HFF-Myc (cell line): Measurements from ENCODE around the gene KLHL29.

ENCODE experiments used
- DNase-seq: peaks from one replicate; pipeline ENCODE4 v3.0.0-alpha.2; 2011; ENCODE audit warnings: low read depth; ENCODE audit errors: extremely low read depth
- H3K4me3 ChIP-seq: replicated peaks from 2 replicates; pipeline ENCODE4 v1.5.1; 2011; ENCODE audit warnings: low read depth, mild to moderate bottlenecking, control low read depth, low read length
- CTCF ChIP-seq: IDR thresholded peaks from 2 replicates; pipeline ENCODE4 v1.5.1; 2012; ENCODE audit warnings: mild to moderate bottlenecking, low read depth, low read length, control low read depth; ENCODE audit errors: missing control alignments

Gene KLHL29

GRCh38 chr2:23616630-23617029, 231.7 kb downstream of the KLHL29 start:
- TF ChIP-seq CTCF, result no peak
- no peak overlapping the region for H3K4me3 ChIP-seq
- DNase-seq, result no peak

DNA sequence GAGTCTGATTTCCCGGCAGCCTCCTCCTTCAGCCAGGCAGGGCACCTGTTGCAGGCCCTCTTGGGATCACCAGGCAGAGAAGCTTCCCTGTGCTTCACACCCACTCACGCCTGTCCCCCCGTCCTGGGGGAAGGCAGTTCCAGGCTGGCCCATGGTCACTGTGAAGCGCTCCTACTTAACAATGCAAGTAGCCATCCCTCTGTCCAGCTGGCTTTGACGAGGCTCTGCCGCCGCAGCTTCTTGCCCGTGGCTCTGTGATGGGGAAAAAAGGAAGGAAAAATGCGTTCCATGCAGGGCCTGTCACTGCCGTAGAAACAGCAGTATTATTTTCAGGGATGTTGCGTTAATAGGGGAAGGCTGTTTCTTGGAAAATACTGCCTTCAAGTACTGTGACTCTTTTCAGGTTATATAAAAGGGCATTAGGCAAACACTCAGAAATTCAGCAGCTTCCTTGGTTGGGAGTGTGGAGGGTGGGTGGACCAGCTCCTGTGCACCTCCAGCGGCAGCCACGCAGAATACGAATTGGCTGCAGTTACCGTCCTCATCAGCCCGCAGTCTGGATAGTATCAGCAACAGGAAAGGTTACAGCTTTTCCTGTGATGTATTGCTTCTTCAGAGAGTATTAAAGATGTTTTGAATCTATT, 232.3 kb downstream of the KLHL29 start:
- no peak for DNase-seq
- TF ChIP-seq CTCF, result peak; percentile 47
- H3K4me3 ChIP-seq, result no peak overlapping the region

DNA sequence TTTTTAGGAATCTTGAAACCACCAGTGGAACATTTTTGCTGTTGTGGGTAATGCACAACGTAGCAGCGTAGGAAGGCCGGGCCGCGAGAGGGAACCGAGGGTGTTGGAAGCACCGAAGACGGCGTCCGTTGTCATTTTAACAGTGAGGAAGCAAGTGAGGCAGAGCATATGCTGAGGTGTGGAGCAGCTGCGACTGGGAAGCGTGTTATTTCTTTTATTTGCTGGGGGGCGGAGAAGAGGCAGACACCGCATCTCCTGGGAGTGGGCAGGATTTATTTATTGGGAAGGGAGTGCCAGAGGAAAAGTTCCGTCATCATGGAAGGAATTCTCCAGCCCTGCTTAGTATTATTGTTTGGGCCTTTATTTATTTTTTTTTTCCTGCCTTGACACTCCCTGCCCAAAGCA, 232.8 kb downstream of the KLHL29 start:
- no peak overlapping the region for H3K4me3 ChIP-seq
- TF ChIP-seq CTCF, result no peak
- no peak for DNase-seq

DNA sequence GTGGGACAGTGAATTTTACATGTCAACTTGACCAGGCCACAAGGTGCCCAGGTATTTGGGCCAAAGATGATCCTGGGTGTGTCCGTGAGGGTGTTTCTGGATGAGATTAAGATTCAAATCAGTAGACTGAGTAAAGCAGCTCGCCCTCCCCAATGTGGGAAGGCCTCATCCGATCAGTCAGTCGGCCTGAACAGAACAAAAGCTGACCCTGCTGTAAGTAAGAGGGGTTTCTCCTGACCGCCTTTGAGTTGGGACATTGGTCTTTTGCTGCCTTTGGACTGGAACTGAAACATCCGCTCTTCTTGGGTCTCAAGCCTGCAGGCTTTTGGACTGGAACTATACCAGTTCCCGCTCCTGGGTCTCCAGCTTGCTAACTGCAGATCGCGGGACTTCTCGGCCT, 233.3 kb downstream of the KLHL29 start:
- no peak for DNase-seq
- TF ChIP-seq CTCF, result no peak

DNA sequence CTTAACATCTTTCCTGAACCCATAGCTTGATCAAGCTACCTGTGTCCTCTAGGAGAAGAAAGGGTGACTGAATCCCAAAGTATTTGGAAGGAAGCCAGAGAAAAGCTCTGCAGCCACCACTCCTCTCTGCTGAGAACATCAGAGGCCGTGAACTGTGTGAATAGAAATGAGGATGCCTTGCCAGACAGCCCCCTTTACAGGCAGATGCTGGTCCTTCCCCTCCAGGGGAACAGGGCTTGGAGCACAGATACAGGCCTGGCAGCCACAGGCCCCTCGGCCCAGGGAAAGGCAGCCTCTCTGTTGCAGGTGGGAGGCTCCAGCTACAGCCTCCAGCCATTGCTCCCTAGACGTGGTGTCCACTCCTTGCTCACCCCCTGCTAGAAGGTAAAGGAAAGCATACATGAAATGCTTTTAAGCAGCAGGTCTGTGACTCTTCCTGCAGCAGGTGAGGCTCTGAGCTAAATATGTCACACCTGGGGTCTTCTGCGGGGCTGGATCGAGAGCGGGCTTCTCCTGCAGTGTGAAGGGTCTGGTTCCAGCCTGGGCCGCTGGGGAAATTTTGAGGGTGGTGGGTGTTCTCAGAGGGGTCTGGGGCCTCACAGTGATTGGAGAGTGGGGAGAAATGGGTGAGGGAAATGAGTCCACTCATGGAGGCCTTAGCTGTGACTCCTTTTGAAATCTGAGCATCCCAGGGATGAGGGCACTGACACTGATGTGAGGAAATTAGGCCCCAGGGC, 234.0 kb downstream of the KLHL29 start:
- DNase-seq, result no peak
- no peak overlapping the region for H3K4me3 ChIP-seq
- no peak for TF ChIP-seq CTCF

More for the DNA sequence above, 233.3 kb downstream of the KLHL29 start:
- no peak overlapping the region for H3K4me3 ChIP-seq

DNA sequence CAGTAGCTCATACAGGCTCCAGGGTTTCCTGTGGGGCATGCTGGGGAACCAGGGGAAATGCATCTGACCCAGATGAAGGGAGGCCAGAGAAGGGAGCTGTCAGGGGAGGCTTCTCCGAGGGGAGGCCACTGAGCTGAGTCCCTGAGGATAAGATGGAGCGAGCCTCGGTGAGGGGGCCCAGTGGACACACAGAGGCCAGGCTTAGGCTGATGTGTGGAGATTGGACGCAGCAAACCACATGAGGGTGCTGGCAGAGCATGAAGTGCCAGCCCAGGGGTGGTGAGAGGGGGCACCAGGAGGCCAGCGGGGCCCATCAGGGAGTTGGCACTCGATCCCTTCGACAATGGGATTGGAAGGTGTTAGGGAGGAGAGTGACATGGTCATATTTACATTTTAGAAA, 235.0 kb downstream of the KLHL29 start:
- TF ChIP-seq CTCF, result no peak
- no peak for DNase-seq
- H3K4me3 ChIP-seq, result no peak overlapping the region
